ENCODE measurements around the gene PSMB3.

GRCh38 chr17:38783227-38783626 is 30.7 kb downstream of the PSMB3 start:
- TF ChIP-seq, protein P1, sequence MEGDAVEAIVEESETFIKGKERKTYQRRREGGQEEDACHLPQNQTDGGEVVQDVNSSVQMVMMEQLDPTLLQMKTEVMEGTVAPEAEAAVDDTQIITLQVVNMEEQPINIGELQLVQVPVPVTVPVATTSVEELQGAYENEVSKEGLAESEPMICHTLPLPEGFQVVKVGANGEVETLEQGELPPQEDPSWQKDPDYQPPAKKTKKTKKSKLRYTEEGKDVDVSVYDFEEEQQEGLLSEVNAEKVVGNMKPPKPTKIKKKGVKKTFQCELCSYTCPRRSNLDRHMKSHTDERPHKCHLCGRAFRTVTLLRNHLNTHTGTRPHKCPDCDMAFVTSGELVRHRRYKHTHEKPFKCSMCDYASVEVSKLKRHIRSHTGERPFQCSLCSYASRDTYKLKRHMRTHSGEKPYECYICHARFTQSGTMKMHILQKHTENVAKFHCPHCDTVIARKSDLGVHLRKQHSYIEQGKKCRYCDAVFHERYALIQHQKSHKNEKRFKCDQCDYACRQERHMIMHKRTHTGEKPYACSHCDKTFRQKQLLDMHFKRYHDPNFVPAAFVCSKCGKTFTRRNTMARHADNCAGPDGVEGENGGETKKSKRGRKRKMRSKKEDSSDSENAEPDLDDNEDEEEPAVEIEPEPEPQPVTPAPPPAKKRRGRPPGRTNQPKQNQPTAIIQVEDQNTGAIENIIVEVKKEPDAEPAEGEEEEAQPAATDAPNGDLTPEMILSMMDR (conservative IDR thresholded peaks at IDR 0.05; ENCODE audit: low read depth, low read length): no peak
- no peak for TF ChIP-seq EZH2 (IDR thresholded peaks at IDR 0.05; ENCODE audit: low read length, unreplicated experiment)

Data from PC-3 (cell line).